Thyroid gland (tissue), 4 donors: ENCODE data around the gene BCAS3.

Experiments
- POLR2A ChIP-seq, 2 donors: fragments of 450-650 bp; IDR thresholded peaks; one replicate each; pipeline ENCODE4 v1.6.1; 2017; ENCODE audit warnings: antibody characterized with exemption in 2 of 2, mild to moderate bottlenecking in 2 of 2, moderate library complexity in 1 of 2
- TF ChIP-seq, protein P1 (sequence below), 6 experiments: fragments of 200-600 bp in 3 of 6; fragments of 450-650 bp in 3 of 6; sonication (generic) in 3 of 6; IDR thresholded peaks; one replicate each; pipeline ENCODE4 v1.5.1; 2016 to 2019; ENCODE audit warnings: antibody characterized with exemption in 6 of 6, mild to moderate bottlenecking in 2 of 6, inconsistent platforms in 1 of 6, moderate library complexity in 1 of 6

DNA sequence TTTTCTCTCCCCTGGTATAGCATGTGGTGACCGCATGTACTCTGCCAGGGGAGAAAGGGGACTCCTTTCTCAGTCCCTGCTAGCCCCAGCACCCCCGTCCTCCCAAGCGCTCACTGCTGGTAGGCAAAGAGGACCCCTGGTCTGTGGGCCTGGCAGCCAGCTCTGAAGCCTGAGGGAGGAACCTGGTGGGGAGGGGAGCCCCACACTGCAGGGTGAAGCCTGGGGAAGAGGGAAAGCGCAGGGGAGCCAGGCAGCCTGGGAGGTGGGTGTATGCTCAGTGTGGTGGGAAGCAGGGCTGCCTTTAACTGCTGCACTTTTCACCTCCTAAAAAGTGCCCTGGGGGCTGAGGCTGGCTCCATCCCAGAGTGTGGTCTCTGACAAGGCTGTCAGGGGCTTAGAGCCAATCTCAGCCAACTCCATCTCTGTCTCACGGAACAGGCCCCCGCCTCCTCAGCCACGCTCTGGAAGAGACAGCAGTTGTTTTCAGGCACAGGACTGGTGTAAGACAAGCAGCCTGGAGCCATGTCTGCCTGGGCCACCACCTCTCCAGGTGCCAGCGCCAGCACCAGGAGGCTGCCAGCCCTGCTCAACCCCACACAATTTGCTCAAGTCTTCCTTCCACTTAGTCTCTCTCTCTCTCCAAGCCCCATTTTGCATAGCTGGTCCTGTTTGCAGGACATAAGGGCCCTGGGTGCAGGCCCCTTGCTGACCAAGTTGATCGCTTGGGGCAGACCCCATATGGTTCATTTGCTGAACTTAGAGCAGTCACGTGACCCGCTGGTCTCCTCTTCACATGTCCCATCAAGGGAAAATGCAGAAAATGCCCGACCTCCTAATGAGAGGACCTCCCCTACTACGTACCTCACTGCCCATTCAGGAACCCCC is 707.3 kb downstream of the BCAS3 start:
- no peak for TF ChIP-seq POLR2A (IDR thresholded peaks at IDR 0.05)
- TF ChIP-seq, protein P1, sequence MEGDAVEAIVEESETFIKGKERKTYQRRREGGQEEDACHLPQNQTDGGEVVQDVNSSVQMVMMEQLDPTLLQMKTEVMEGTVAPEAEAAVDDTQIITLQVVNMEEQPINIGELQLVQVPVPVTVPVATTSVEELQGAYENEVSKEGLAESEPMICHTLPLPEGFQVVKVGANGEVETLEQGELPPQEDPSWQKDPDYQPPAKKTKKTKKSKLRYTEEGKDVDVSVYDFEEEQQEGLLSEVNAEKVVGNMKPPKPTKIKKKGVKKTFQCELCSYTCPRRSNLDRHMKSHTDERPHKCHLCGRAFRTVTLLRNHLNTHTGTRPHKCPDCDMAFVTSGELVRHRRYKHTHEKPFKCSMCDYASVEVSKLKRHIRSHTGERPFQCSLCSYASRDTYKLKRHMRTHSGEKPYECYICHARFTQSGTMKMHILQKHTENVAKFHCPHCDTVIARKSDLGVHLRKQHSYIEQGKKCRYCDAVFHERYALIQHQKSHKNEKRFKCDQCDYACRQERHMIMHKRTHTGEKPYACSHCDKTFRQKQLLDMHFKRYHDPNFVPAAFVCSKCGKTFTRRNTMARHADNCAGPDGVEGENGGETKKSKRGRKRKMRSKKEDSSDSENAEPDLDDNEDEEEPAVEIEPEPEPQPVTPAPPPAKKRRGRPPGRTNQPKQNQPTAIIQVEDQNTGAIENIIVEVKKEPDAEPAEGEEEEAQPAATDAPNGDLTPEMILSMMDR (IDR thresholded peaks at IDR 0.05), result no peak
